ENCODE data around the gene CXorf38.
"Not testable (repeated sequence)": the region's sequence is repeated elsewhere in the genome, so short reads cannot be mapped to it uniquely, and the experiment has no call there.

The CXorf38 gene

GRCh38 chrX:40607381-40607780 is 40.0 kb downstream of the CXorf38 start:
- no peak overlapping the region for H3K27ac ChIP-seq
- no peak for TF ChIP-seq CTCF (conservative IDR thresholded peaks at IDR 0.05)

- no peak for TF ChIP-seq CTCF (conservative IDR thresholded peaks at IDR 0.05)
- no peak overlapping the region for H3K27ac ChIP-seq
Measured at GRCh38 chrX:40603446-40603845, 43.9 kb downstream of the CXorf38 start.

- not testable (repeated sequence) for H3K27ac ChIP-seq
Measured at GRCh38 chrX:40589616-40590321, 57.6 kb downstream of the CXorf38 start.

GRCh38 chrX:40587623-40588022 is 59.7 kb downstream of the CXorf38 start:
- not testable (repeated sequence) for H3K27ac ChIP-seq

GRCh38 chrX:40582811-40583210 is 64.5 kb downstream of the CXorf38 start:
- TF ChIP-seq CTCF (conservative IDR thresholded peaks at IDR 0.05), result no peak
- H3K27ac ChIP-seq, result no peak overlapping the region

- not testable (repeated sequence) for H3K27ac ChIP-seq
Measured at GRCh38 chrX:40582178-40582577, 65.2 kb downstream of the CXorf38 start.

GRCh38 chrX:40581336-40581920 is 65.9 kb downstream of the CXorf38 start:
- no peak for TF ChIP-seq CTCF (conservative IDR thresholded peaks at IDR 0.05)
- H3K27ac ChIP-seq, result peak overlapping the region; percentile 69

- peak within 1 kb of the TSS; percentile 69 for H3K27ac ChIP-seq
- no peak for TF ChIP-seq CTCF (conservative IDR thresholded peaks at IDR 0.05)
Measured at GRCh38 chrX:40580537-40581335, 66.6 kb downstream of the CXorf38 start, which contains the start of gene ATP6AP2. Gene ATP6AP2, plus strand, starts transcription at chrX:40580970. Its CDS starts 96 bp downstream, at chrX:40581066.
